Activated CD8-positive, alpha-beta memory T cell treated with anti-CD3 and anti-CD28 coated beads for 4 hours (primary cell): Measurements from ENCODE around the gene GRWD1.

ENCODE experiments used
- DNase-seq, 2 donors: peaks; one replicate each; pipeline ENCODE4 v3.0.0-alpha.2; 2020; ENCODE audit warnings: low read depth in 2 of 2

Gene GRWD1

DNA sequence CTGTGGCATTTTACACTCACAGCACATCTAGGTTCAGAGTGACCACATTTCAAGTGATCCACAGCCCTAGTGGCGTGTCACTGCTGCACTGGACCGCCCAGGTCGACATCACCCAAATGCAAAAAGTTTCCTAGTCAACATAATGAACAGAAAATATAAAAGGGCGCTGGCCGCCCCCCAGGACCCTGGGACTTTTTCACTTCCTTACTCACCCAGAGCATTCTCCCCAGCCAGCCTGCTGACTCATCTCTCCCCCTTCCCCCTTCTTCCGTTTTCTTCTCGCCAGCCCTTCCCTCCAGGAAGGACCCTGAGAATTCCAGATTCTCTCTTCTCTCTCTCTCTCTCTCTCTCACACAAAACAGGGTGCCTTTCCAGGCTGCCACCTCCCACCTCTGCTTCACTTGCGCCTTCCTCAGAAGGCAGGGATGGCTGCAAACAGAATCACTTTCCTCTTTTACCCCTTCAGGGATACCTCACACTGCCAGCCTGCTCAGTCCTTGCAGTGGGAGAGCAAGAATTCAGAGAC lies 21.0 kb upstream of the GRWD1 start:
- DNase-seq = no peak

DNA sequence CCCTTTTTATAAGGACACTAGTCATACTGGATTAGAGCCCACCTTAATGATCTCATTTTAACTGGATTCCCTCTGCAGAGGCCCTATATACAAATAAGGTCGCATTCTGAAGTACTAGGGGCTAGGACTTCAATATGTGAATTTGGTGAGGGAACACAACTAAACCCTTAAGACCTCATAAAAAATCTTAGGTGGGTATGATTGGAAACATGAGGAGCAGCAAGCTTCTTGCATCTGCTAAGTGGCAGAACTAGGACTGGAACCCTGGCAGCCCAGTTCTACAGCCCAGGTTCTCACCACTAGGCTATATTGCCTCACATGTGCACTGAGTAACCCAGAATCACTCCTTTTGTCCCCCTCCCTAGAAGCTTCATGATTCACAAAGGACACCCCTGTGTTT lies 17.1 kb upstream of the GRWD1 start:
- DNase-seq = no peak

DNA sequence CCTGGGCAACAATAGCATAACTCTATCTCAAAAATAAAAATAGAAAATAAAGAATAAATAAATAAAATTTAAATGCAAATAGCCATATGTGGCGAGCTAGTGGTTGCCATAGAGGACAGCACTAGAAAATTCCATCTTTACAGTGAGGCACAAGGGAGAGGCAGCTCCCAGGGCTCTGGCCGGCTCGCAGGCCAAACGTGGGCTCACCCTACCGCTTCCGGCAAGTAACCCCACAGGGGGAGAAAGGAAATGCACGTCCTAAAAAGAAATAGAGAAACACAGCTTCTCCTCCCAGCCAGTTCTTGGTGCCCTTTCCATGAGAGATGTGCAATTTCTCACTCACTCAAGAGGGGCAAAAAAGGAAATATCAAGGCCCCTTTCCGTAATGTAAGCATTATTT lies 12.4 kb upstream of the GRWD1 start:
- DNase-seq = no peak

DNA sequence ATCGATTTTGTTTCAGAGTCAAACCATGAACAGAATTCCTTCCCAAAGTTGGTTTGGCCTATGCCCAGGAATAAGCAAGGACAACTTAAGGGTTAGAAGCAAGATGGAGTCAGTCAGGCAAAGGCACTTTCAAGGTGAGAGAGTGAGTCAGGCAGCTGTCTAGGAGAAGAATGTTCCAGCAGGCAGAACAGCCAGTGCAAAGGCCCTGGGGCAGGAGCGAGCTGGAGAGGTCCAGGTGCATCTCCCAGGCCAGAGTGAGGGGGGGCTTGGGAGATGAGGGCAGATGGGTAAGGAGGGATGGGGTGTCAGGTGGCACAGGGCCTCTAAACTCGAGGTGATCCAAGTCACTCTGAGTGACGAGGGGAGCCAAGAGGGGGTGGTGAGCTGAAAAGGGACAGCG lies 9.2 kb upstream of the GRWD1 start:
- DNase-seq = no peak

DNA sequence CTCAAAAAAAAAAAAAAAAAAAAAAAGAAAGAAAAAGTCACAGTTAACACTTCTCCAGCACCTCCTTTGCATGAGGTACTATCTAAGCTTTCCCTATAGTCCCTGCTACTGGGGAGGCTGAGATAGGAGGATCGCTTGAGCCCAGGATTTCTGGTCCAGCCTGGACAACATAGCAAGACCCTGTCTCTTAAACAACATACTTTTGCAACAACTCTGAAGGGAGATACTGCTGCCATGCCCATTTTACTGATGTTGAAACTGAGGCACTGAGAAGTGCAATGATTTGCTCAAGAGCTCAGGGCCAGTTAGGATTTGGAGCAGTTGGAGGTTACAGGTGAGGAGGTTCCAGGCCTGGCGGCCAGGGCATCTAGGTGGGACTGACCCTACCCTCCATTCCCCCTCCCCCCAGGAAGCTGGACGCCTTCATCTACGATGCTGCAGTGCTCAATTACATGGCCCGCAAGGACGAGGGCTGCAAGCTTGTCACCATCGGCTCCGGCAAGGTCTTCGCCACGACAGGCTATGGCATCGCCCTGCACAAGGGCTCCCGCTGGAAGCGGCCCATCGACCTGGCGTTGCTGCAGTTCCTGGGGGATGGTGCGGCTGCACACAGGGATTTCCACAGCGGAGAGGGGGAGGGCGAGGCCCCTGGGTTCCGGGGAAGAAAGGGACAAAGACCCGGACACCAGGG lies 4.3 kb upstream of the GRWD1 start:
- DNase-seq = no peak

- DNase-seq = no peak
Observed at GRCh38 chr19:48442116-48443035, 3.4 kb upstream of the GRWD1 start.

DNA sequence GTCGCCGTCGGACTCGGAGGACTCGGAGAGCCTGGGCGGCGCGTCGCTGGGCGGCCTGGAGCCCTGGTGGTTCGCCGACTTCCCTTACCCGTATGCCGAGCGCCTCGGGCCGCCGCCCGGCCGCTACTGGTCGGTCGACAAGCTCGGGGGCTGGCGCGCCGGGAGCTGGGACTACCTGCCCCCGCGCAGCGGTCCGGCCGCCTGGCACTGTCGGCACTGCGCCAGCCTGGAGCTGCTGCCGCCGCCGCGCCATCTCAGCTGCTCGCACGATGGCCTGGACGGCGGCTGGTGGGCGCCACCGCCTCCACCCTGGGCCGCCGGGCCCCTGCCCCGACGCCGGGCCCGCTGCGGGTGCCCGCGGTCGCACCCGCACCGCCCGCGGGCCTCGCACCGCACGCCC lies 2.5 kb upstream of the GRWD1 start:
- no peak for DNase-seq

DNA sequence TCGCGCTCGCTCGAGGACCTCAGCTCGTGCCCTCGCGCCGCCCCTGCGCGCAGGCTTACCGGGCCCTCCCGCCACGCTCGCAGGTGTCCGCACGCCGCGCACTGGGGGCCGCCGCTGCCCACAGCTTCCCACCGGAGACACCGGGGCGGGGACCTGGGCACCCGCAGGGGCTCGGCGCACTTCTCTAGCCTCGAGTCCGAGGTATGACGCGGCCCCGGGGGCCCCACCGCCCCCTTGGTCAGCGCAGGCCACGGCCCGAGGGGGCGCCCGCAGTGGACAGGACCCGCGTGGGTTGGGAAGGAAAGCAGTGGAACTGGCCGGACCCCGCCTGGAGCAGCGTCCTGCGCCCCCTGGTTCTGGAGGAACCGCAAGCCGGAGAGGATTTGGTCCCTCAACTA lies 2.1 kb upstream of the GRWD1 start:
- no peak for DNase-seq

- no peak for DNase-seq
Observed at GRCh38 chr19:48444129-48444935, 1.5 kb upstream of the GRWD1 start.

- no peak for DNase-seq
Observed at GRCh38 chr19:48444936-48445200, 915 bp upstream of the GRWD1 start.

GRCh38 chr19:48445256-48445605 lies 552 bp upstream of the GRWD1 start:
- no peak for DNase-seq

DNA sequence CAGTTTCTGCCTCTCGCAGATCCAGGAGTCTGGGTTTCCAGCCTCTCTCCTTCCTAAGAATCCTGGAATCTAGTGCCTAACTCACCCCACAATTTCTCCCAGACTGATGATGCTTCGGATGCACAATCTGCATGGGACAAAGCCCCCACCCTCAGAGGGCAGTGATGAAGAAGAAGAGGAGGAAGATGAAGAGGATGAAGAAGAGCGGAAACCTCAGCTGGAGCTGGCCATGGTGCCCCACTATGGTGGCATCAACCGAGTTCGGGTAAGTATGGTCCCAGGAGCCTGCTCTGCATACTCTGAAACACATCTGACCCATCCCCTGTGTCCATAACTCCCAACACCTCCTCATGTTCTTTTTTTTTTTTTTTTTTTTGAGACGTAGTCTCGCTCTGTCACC lies 796 bp downstream of the GRWD1 start:
- no peak for DNase-seq

- DNase-seq = no peak
Observed at GRCh38 chr19:48448563-48448962, 2.8 kb downstream of the GRWD1 start.

- DNase-seq = no peak
Observed at GRCh38 chr19:48450441-48450840, 4.7 kb downstream of the GRWD1 start.

- DNase-seq = no peak
Observed at GRCh38 chr19:48450863-48451262, 5.1 kb downstream of the GRWD1 start.

GRCh38 chr19:48451624-48452023 lies 5.8 kb downstream of the GRWD1 start:
- no peak for DNase-seq

DNA sequence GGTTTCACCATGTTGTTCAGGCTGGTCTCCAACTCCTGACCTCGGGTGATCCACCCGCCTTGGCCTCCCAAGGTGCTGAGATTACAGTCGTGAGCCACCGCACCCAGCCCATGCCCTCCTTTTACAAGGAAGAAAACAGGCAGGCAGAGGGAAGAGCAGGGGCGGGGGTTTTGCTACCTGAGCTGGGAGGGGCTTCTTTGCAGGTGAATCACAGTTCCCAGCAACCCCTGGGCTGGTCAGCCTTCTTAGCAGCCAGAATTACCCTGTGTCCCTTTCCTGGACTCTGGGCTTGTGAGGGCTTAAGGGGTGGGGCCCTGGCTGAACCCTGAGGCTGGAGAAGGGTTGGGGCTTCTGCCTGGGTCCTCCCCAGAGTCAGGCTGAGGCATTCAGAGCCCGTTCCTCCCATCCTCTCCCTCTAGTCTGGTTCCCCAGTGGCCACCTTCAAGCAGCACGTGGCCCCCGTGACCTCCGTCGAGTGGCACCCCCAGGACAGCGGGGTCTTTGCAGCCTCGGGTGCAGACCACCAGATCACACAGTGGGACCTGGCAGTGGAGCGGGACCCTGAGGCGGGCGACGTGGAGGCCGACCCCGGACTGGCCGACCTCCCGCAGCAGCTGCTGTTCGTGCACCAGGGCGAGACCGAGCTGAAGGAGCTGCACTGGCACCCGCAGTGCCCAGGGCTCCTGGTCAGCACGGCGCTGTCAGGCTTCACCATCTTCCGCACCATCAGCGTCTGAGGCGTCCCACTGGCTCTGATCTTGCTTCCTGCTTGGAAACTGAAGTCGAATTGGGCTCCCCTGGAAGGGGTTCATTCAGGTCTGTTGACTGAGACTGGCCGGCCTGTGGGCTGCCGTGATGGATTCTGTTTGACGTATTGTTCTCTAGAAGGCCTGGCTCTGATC lies 6.8 kb downstream of the GRWD1 start:
- no peak for DNase-seq

DNA sequence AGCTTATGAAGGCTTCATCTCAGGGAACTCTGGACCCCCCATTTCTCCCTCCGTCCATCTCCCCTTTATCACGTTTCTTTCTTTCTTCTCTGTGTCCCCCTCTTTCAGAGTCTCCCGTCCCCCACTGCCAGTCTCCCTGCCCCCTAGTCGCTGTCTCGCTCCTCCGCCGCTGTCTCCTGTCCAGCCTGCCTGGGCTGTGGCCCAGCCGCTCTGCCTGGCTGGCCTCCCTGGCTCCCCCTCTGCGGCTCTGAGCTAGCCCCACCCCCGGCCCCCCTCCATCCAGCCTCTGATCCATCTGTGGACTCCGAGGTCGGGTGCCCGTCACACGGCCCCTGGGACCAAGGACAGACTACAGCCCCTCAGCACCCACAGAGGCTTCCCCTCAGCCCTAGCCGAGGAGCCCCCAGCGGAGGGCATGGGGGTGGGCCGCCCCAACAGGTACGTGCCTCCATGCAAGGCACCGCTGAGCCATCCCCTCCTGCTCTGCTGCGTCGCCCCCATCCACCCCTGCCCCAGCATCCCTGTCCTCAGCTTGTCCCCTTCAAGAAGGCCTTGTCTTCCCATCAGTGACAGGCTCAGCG lies 8.5 kb downstream of the GRWD1 start:
- DNase-seq = no peak

DNA sequence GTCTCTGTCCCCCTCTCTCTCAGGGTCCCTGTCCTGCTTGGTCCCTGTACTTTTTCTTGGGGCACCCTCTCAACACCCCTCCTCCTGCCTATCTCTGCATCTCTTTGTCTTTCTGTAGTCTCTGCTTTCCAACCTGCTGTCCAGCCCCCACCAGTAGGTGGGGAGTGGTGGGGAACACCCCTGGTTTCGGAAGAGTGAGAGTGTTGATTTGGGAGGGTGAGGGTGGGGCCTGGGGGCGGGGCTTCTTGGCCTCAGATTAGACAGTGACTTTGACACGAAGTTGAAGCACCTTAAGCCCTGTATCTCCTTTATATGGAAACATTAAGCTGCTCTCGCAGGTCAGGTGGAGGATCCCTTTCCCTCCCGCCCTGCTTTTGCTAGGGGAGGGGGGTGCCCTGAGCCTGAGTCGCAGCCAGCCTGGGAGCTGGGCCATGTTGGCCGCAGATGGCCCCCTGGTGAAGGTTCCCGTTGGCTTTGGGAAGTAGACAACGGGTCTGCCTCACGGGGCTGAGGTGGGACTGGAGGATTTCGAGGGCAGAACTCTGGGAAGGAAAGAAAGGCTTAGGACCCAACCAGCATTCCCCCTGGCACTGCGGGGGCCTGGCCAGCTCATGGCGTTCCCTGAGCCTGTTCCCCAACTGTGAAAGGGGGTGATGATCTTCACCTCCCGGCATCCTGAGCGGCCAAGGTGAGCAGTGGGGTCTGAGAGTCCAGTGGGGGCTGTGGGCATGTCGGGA lies 9.6 kb downstream of the GRWD1 start, which contains the start of gene KCNJ14:
Gene KCNJ14, plus strand, starts transcription at position 404 of the 737 bp plus-strand sequence. CDS start 6,151 bp downstream, outside the sequence.
- DNase-seq = no peak

DNA sequence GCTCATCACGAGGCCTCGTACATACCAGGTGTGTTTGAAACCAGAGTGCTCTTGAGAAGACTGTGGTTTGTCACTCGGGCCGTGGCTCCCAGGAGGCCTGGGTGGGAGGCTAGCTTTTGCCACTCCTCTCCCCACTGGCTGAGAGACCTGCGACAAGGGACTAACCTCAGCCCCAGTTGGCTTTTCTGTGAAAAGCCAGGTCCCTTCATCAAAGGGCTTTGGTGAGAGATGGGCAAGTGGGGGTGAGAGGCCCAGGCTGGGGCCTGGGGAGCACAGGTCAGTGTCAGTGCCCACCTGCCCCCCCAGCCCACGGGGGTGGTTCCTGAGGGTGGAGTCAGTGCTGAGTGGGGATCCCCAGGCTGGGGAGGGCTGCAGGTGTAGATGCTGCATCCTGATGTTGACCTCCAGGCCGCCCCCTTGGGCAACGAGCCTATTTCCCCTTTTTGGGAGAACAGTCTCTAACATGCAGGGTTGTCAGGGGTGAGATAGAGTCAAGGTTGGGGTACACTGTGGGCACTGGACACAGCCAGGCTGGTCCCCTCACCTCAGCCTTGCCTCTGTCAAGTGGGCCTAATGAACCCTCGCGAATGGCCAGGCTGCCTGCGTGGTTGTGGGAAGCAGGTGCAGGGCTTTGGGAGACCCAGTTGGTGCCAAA lies 10.3 kb downstream of the GRWD1 start:
- DNase-seq = no peak
